Mesenchymal stem cell (in vitro differentiated cells and primary cell): ENCODE results near the gene KCNJ8.

Experiments used
- DNase-seq: peaks from one replicate; pipeline ENCODE4 v3.0.0-alpha.2; 2013
- H2AFZ ChIP-seq: one replicate; pipeline ENCODE4 v1.6.1; 2013; ENCODE audit warnings: low read depth, mild to moderate bottlenecking, control low read depth, inconsistent platforms, low read length, moderate library complexity
- H2AK5ac ChIP-seq: 2 replicates; pipeline ENCODE4 v1.6.1; 2013; ENCODE audit warnings: low read length, moderate library complexity, mild to moderate bottlenecking, inconsistent platforms; ENCODE audit not compliant: severe bottlenecking
- H2BK120ac ChIP-seq: one replicate; pipeline ENCODE4 v1.6.1; 2013; ENCODE audit warnings: low read depth, mild to moderate bottlenecking, inconsistent platforms, low read length, moderate library complexity
- H2BK12ac ChIP-seq, 2 experiments: one replicate each; pipeline ENCODE4 v1.6.1; 2013; ENCODE audit warnings: inconsistent platforms in 2 of 2, low read length in 2 of 2, mild to moderate bottlenecking in 2 of 2, moderate library complexity in 2 of 2, control low read depth in 1 of 2
- H2BK15ac ChIP-seq: one replicate; pipeline ENCODE4 v1.6.1; 2013; ENCODE audit warnings: mild to moderate bottlenecking, low read depth, inconsistent platforms; ENCODE audit not compliant: poor library complexity, severe bottlenecking
- H2BK5ac ChIP-seq: 2 replicates; pipeline ENCODE4 v1.6.1; 2013; ENCODE audit warnings: low read depth, mild to moderate bottlenecking, low read length, control low read depth, inconsistent platforms; ENCODE audit not compliant: poor library complexity, severe bottlenecking
- H3K14ac ChIP-seq, 2 experiments: one replicate each; pipeline ENCODE4 v1.6.1; 2013; ENCODE audit warnings: inconsistent platforms in 2 of 2, low read length in 2 of 2, control low read depth in 1 of 2, mild to moderate bottlenecking in 1 of 2, moderate library complexity in 1 of 2
- H3K18ac ChIP-seq, 2 experiments: one replicate each; pipeline ENCODE4 v1.6.1; 2013; ENCODE audit warnings: inconsistent platforms in 2 of 2, low read length in 2 of 2, control low read depth in 1 of 2, low read depth in 1 of 2, mild to moderate bottlenecking in 1 of 2
- H3K23ac ChIP-seq, 2 experiments: one replicate each; pipeline ENCODE4 v1.6.1; 2013; ENCODE audit warnings: inconsistent platforms in 2 of 2, low read length in 2 of 2, mild to moderate bottlenecking in 2 of 2, moderate library complexity in 2 of 2, control low read depth in 1 of 2
- H3K27ac ChIP-seq: 2 replicates; pipeline ENCODE4 v1.5.1; 2013; ENCODE audit warnings: mild to moderate bottlenecking, moderate library complexity, low read length, control low read depth, inconsistent platforms; ENCODE audit not compliant: poor library complexity, severe bottlenecking
- H3K27me3 ChIP-seq, 2 experiments: 2 replicates each; pipeline versions ENCODE4 v1.6.1 to v1.7.0; 2013; ENCODE audit warnings: low read length in 2 of 2, mild to moderate bottlenecking in 2 of 2, moderate library complexity in 2 of 2, control low read depth in 1 of 2, inconsistent platforms in 1 of 2; ENCODE audit not compliant: control insufficient read depth in 1 of 2, insufficient read depth in 1 of 2
- H3K36me3 ChIP-seq, 2 experiments: 2 replicates each; pipeline versions ENCODE4 v1.6.1 to v1.7.0; 2013; ENCODE audit warnings: low read length in 2 of 2, control low read depth in 1 of 2, inconsistent platforms in 1 of 2, low read depth in 1 of 2, mild to moderate bottlenecking in 1 of 2; ENCODE audit not compliant: insufficient read depth in 2 of 2, control insufficient read depth in 1 of 2
- H3K4ac ChIP-seq, 2 experiments: one replicate each; pipeline ENCODE4 v1.6.1; 2013; ENCODE audit warnings: inconsistent platforms in 2 of 2, low read length in 2 of 2, mild to moderate bottlenecking in 2 of 2, moderate library complexity in 2 of 2, control low read depth in 1 of 2, low read depth in 1 of 2
- H3K4me1 ChIP-seq: 2 replicates; pipeline ENCODE4 v1.6.1; 2013; ENCODE audit warnings: low read depth, low read length, control low read depth; ENCODE audit not compliant: control insufficient read depth, insufficient read depth
- H3K4me2 ChIP-seq: 2 replicates; pipeline ENCODE4 v1.6.1; 2013; ENCODE audit warnings: low read length, mild to moderate bottlenecking, inconsistent platforms; ENCODE audit not compliant: poor library complexity, severe bottlenecking
- H3K4me3 ChIP-seq, 2 experiments: 2 replicates each; pipeline versions ENCODE4 v1.5.1 to v1.7.0; 2013; ENCODE audit warnings: low read length in 2 of 2, mild to moderate bottlenecking in 2 of 2, control low read depth in 1 of 2, low read depth in 1 of 2; ENCODE audit not compliant: insufficient read depth in 1 of 2
- H3K79me1 ChIP-seq: replicated peaks from 2 replicates; pipeline ENCODE4 v1.6.1; 2013; ENCODE audit warnings: mild to moderate bottlenecking, control low read depth, low read length, inconsistent platforms; ENCODE audit not compliant: poor library complexity, severe bottlenecking
- H3K9ac ChIP-seq: 2 replicates; pipeline ENCODE4 v1.7.0; 2013; ENCODE audit warnings: mild to moderate bottlenecking, low read length, moderate library complexity
- H3K9me3 ChIP-seq: 2 replicates; pipeline ENCODE4 v1.7.0; 2013; ENCODE audit warnings: mild to moderate bottlenecking, low read length; ENCODE audit not compliant: control insufficient read depth
- H4K8ac ChIP-seq: one replicate; pipeline ENCODE4 v1.6.1; 2013; ENCODE audit warnings: inconsistent platforms, mild to moderate bottlenecking, low read length, moderate library complexity
- H4K91ac ChIP-seq: one replicate; pipeline ENCODE4 v1.6.1; 2013; ENCODE audit warnings: mild to moderate bottlenecking, low read length, inconsistent platforms
- WGBS: methylation state at CpG from one replicate; pipeline ENCODE4 v1.1.7; 2013; ENCODE audit warnings: mixed read lengths; 5-methylcytosine and 5-hydroxymethylcytosine counted together

Gene KCNJ8

DNA sequence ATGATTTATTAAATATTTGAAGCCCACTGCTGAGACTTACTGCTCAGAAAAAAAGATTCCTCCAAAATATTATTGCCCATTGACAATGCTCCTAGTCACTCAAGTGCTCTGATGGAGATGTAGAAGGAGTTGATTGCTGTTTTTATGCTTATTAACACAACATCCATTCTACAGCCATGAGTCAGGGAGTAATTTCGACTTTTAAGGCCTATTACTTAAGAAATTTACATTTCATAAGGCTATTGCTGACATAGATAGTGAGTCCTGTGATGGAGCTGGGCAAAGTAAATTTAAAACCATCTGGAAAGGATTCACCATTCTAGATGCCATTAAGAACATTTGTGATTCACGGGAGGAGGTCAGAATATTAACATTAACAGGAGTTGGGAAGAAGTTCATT lies 5.2 kb downstream of the KCNJ8 start:
- H3K9ac ChIP-seq, result no peak overlapping the region
- H4K91ac ChIP-seq, result no peak overlapping the region
- no peaks in the 10 kb centered on the region for H3K27me3 ChIP-seq
- WGBS, result 76% methylated on average over 1 of the region's 2 CpGs
- H3K79me1 ChIP-seq, result peaks cover 5% of the 10 kb centered on the region
- peaks cover 4% of the 10 kb centered on the region for H3K4me1 ChIP-seq
- H3K14ac ChIP-seq, result no peak overlapping the region
- H3K4ac ChIP-seq, result no peak overlapping the region
- no peak overlapping the region for H2BK12ac ChIP-seq
- H4K8ac ChIP-seq, result no peak overlapping the region
- no peaks in the 10 kb centered on the region for H3K9me3 ChIP-seq
- no peak overlapping the region for H3K27ac ChIP-seq
- no peak overlapping the region for H3K4me2 ChIP-seq
- no peak overlapping the region for H2AFZ ChIP-seq
- no peak overlapping the region for H2BK5ac ChIP-seq
- H2BK15ac ChIP-seq, result no peak overlapping the region
- H3K23ac ChIP-seq, result no peak overlapping the region
- no peak overlapping the region for H2BK120ac ChIP-seq
- H3K18ac ChIP-seq, result no peak overlapping the region
- H2AK5ac ChIP-seq, result no peak overlapping the region
- H3K36me3 ChIP-seq, result peaks cover 0 to 17% of the 10 kb centered on the region in 2 experiments
- DNase-seq, result no peak
- no peak overlapping the region for H3K4me3 ChIP-seq

DNA sequence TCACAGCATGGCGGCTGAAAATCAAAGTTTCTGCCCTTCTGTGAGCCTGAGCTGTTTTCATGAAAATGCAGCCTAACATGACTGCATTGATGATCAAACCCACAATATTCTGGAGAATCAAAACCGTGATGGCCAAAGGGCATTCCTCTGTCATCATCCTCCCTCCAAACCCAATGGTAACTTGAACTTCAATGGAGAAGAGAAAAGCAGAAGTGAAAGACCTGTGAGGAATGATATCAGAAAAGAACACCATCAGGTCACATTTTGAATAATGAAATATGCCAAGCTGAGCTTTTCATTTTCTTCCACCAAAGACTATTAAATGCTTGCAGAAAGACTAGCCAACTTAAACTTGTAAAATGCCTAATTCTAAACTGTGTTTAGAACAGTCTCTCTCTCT lies 8.1 kb downstream of the KCNJ8 start:
- H3K27ac ChIP-seq, result no peak overlapping the region
- H3K27me3 ChIP-seq, result no peaks in the 10 kb centered on the region
- no peak overlapping the region for H3K4me2 ChIP-seq
- H3K14ac ChIP-seq, result no peak overlapping the region
- H2BK15ac ChIP-seq, result no peak overlapping the region
- H3K9ac ChIP-seq, result no peak overlapping the region
- DNase-seq, result no peak
- peaks cover 0 to 17% of the 10 kb centered on the region in 2 experiments for H3K36me3 ChIP-seq
- no peaks in the 10 kb centered on the region for H3K9me3 ChIP-seq
- H2BK5ac ChIP-seq, result no peak overlapping the region
- H3K4ac ChIP-seq, result no peak overlapping the region
- H3K18ac ChIP-seq, result no peak overlapping the region
- H4K91ac ChIP-seq, result no peak overlapping the region
- H2AK5ac ChIP-seq, result no peak overlapping the region
- H2AFZ ChIP-seq, result no peak overlapping the region
- H3K4me3 ChIP-seq, result no peak overlapping the region
- no peak overlapping the region for H4K8ac ChIP-seq
- H2BK120ac ChIP-seq, result no peak overlapping the region
- peaks cover 5% of the 10 kb centered on the region for H3K79me1 ChIP-seq
- WGBS, result 94% methylated on average over 1 of the region's 2 CpGs
- no peak overlapping the region for H3K23ac ChIP-seq
- H2BK12ac ChIP-seq, result no peak overlapping the region
- no peaks in the 10 kb centered on the region for H3K4me1 ChIP-seq

DNA sequence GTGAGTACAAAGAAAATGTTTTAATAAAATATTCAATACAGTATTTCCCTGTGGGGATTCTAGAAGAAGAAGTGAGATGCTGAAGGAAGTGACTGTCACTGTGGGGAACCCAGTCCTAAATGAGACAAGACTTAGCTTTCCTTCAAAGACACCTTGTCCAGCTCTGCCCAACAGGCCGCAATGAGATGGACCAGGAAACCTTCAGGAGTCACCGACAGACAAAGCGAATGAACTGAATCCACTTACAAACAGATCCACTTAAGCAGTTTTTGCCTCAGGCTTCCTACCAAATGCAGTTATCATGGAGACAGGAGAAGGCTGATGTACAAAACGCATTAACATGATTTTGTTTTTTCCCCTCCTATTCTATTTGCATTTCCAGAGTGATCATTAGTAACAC lies 9.6 kb downstream of the KCNJ8 start:
- 83% methylated on average over 4 of the region's 4 CpGs for WGBS
- no peak overlapping the region for H3K4ac ChIP-seq

GRCh38 chr12:21764065-21764464 lies 10.4 kb downstream of the KCNJ8 start:
- Histone ChIP-seq H3K27ac (no peak overlapping the region), H3K4me2 (no peak overlapping the region), H3K36me3 (peaks cover 0 to 17% of the 10 kb centered on the region in 2 experiments), H3K4me1 (no peaks in the 10 kb centered on the region), H4K8ac (no peak overlapping the region), H3K9me3 (no peaks in the 10 kb centered on the region), H2BK5ac (no peak overlapping the region), H2BK12ac (no peak overlapping the region), H4K91ac (no peak overlapping the region), H3K9ac (no peak overlapping the region), H3K23ac (no peak overlapping the region), H3K4ac (no peak overlapping the region), H3K27me3 (no peaks in the 10 kb centered on the region), H2BK120ac (no peak overlapping the region), H3K18ac (no peak overlapping the region), H2BK15ac (no peak overlapping the region), H3K79me1 (peaks cover 5% of the 10 kb centered on the region), H3K14ac (no peak overlapping the region), H3K4me3 (no peak overlapping the region), H2AK5ac (no peak overlapping the region), H2AFZ (no peak overlapping the region)
- DNase-seq, result no peak
- 81% methylated on average over 2 of the region's 2 CpGs for WGBS

More for the DNA sequence above, 9.6 kb downstream of the KCNJ8 start:
- Histone ChIP-seq H3K18ac (no peak overlapping the region), H3K4me2 (no peak overlapping the region), H3K9me3 (no peaks in the 10 kb centered on the region), H2AFZ (no peak overlapping the region), H4K8ac (no peak overlapping the region), H3K14ac (no peak overlapping the region), H2BK120ac (no peak overlapping the region), H3K4me3 (no peak overlapping the region), H3K36me3 (peaks cover 0 to 17% of the 10 kb centered on the region in 2 experiments), H2BK12ac (no peak overlapping the region), H3K79me1 (peaks cover 5% of the 10 kb centered on the region), H2BK5ac (no peak overlapping the region), H2AK5ac (peak overlapping the region; percentile 70), H3K9ac (no peak overlapping the region), H4K91ac (no peak overlapping the region), H3K4me1 (no peaks in the 10 kb centered on the region), H3K27me3 (no peaks in the 10 kb centered on the region), H2BK15ac (no peak overlapping the region), H3K23ac (no peak overlapping the region), H3K27ac (no peak overlapping the region)
- DNase-seq, result no peak
